IPS-20b (cell line): ENCODE data around the gene BTN3A1.

Source experiments
- H3K27ac ChIP-seq: one replicate; pipeline ENCODE4 v1.5.1; 2013; ENCODE audit warnings: low read length
- H3K27me3 ChIP-seq: 2 replicates; pipeline ENCODE4 v1.6.1; 2013; ENCODE audit warnings: mild to moderate bottlenecking, low read length, inconsistent platforms; ENCODE audit not compliant: insufficient read depth
- H3K36me3 ChIP-seq: 2 replicates; pipeline ENCODE4 v1.6.1; 2013; ENCODE audit warnings: low read depth, mild to moderate bottlenecking, inconsistent platforms, low read length, moderate library complexity; ENCODE audit not compliant: insufficient read depth
- H3K4me1 ChIP-seq: 2 replicates; pipeline ENCODE4 v1.6.1; 2013; ENCODE audit warnings: mild to moderate bottlenecking, control low read depth, inconsistent platforms, low read length, moderate library complexity; ENCODE audit not compliant: insufficient read depth
- H3K4me3 ChIP-seq: 2 replicates; pipeline ENCODE4 v1.5.1; 2013; ENCODE audit warnings: mild to moderate bottlenecking, low read length, inconsistent platforms
- H3K9ac ChIP-seq: 2 replicates; pipeline ENCODE4 v1.6.1; 2013; ENCODE audit warnings: low read depth, mild to moderate bottlenecking, inconsistent platforms, low read length, moderate library complexity
- H3K9me3 ChIP-seq: 2 replicates; pipeline ENCODE4 v1.6.1; 2013; ENCODE audit warnings: mild to moderate bottlenecking, low read depth, low read length, inconsistent platforms; ENCODE audit not compliant: insufficient read depth

BTN3A1 gene

GRCh38 chr6:26382121-26382520 is 20.0 kb upstream of the BTN3A1 start:
- no peak overlapping the region for H3K4me3 ChIP-seq
- no peaks in the 10 kb centered on the region for H3K27me3 ChIP-seq
- no peak overlapping the region for H3K27ac ChIP-seq
- H3K9me3 ChIP-seq: no peaks in the 10 kb centered on the region
- no peaks in the 10 kb centered on the region for H3K36me3 ChIP-seq
- peaks cover 6% of the 10 kb centered on the region; the same call in 1 of the 2 replicates for H3K4me1 ChIP-seq
- H3K9ac ChIP-seq: no peak overlapping the region

GRCh38 chr6:26383624-26384417 is 18.3 kb upstream of the BTN3A1 start:
- H3K27ac ChIP-seq: no peak overlapping the region
- peak overlapping the region; percentile 81 for H3K4me3 ChIP-seq
- no peaks in the 10 kb centered on the region for H3K27me3 ChIP-seq
- H3K36me3 ChIP-seq: no peaks in the 10 kb centered on the region; the same call in 1 of the 2 replicates
- peak overlapping the region; percentile 70; the same call in 1 of the 2 replicates for H3K9ac ChIP-seq
- H3K4me1 ChIP-seq: peaks cover 11% of the 10 kb centered on the region; the same call in 1 of the 2 replicates
- no peaks in the 10 kb centered on the region for H3K9me3 ChIP-seq

GRCh38 chr6:26385734-26386125 is 16.3 kb upstream of the BTN3A1 start:
- H3K9me3 ChIP-seq: no peaks in the 10 kb centered on the region
- no peak overlapping the region for H3K9ac ChIP-seq
- H3K4me3 ChIP-seq: no peak overlapping the region
- H3K27ac ChIP-seq: no peak overlapping the region
- H3K36me3 ChIP-seq: peaks cover 9% of the 10 kb centered on the region
- H3K4me1 ChIP-seq: peaks cover 11% of the 10 kb centered on the region; the same call in 1 of the 2 replicates
- no peaks in the 10 kb centered on the region for H3K27me3 ChIP-seq

GRCh38 chr6:26387565-26387964 is 14.5 kb upstream of the BTN3A1 start:
- no peak overlapping the region for H3K4me3 ChIP-seq
- H3K36me3 ChIP-seq: peaks cover 20% of the 10 kb centered on the region
- no peaks in the 10 kb centered on the region for H3K9me3 ChIP-seq
- H3K4me1 ChIP-seq: peaks cover 11% of the 10 kb centered on the region; the same call in 1 of the 2 replicates
- no peak overlapping the region for H3K9ac ChIP-seq
- no peaks in the 10 kb centered on the region for H3K27me3 ChIP-seq
- H3K27ac ChIP-seq: no peak overlapping the region

- H3K9ac ChIP-seq: no peak overlapping the region
- H3K27ac ChIP-seq: no peak overlapping the region
- H3K4me1 ChIP-seq: peaks cover 11% of the 10 kb centered on the region; the same call in 1 of the 2 replicates
- no peaks in the 10 kb centered on the region for H3K27me3 ChIP-seq
- H3K36me3 ChIP-seq: peaks cover 20% of the 10 kb centered on the region
- H3K4me3 ChIP-seq: no peak overlapping the region
- H3K9me3 ChIP-seq: no peaks in the 10 kb centered on the region
These were observed 14.1 kb upstream of the BTN3A1 start for GRCh38 chr6:26388014-26388413.

GRCh38 chr6:26388441-26388840 is 13.6 kb upstream of the BTN3A1 start:
- H3K9ac ChIP-seq: no peak overlapping the region
- H3K27me3 ChIP-seq: no peaks in the 10 kb centered on the region
- H3K27ac ChIP-seq: no peak overlapping the region
- peaks cover 20% of the 10 kb centered on the region for H3K36me3 ChIP-seq
- H3K9me3 ChIP-seq: no peaks in the 10 kb centered on the region
- H3K4me1 ChIP-seq: peaks cover 11% of the 10 kb centered on the region; the same call in 1 of the 2 replicates
- no peak overlapping the region for H3K4me3 ChIP-seq

- H3K9me3 ChIP-seq: no peaks in the 10 kb centered on the region
- H3K27ac ChIP-seq: no peak overlapping the region
- no peak overlapping the region for H3K4me3 ChIP-seq
- peaks cover 20% of the 10 kb centered on the region for H3K36me3 ChIP-seq
- H3K4me1 ChIP-seq: peaks cover 11% of the 10 kb centered on the region; the same call in 1 of the 2 replicates
- H3K27me3 ChIP-seq: no peaks in the 10 kb centered on the region
- no peak overlapping the region for H3K9ac ChIP-seq
These were observed 12.7 kb upstream of the BTN3A1 start for GRCh38 chr6:26389349-26389894.

- H3K4me3 ChIP-seq: no peak overlapping the region
- H3K9me3 ChIP-seq: no peaks in the 10 kb centered on the region
These were observed 11.5 kb upstream of the BTN3A1 start for GRCh38 chr6:26390531-26390930.

GRCh38 chr6:26392932-26393636 is 9.0 kb upstream of the BTN3A1 start:
- Histone ChIP-seq H3K9ac (no peak overlapping the region), H3K4me3 (no peak overlapping the region), H3K36me3 (peaks cover 20% of the 10 kb centered on the region)

More at GRCh38 chr6:26390531-26390930, 11.5 kb upstream of the BTN3A1 start:
- Histone ChIP-seq H3K27me3 (no peaks in the 10 kb centered on the region), H3K4me1 (peaks cover 11% of the 10 kb centered on the region; the same call in 1 of the 2 replicates), H3K27ac (no peak overlapping the region), H3K9ac (no peak overlapping the region), H3K36me3 (peaks cover 20% of the 10 kb centered on the region)

GRCh38 chr6:26394289-26394688 is 7.8 kb upstream of the BTN3A1 start:
- H3K9ac ChIP-seq: no peak overlapping the region
- no peak overlapping the region for H3K27ac ChIP-seq
- H3K27me3 ChIP-seq: no peaks in the 10 kb centered on the region
- peaks cover 20% of the 10 kb centered on the region for H3K36me3 ChIP-seq
- no peaks in the 10 kb centered on the region for H3K4me1 ChIP-seq
- H3K9me3 ChIP-seq: no peaks in the 10 kb centered on the region
- H3K4me3 ChIP-seq: no peak overlapping the region

More at GRCh38 chr6:26392932-26393636, 9.0 kb upstream of the BTN3A1 start:
- no peaks in the 10 kb centered on the region for H3K4me1 ChIP-seq
- H3K9me3 ChIP-seq: no peaks in the 10 kb centered on the region
- no peak overlapping the region for H3K27ac ChIP-seq
- no peaks in the 10 kb centered on the region for H3K27me3 ChIP-seq

- Histone ChIP-seq H3K9me3 (no peaks in the 10 kb centered on the region), H3K27ac (no peak overlapping the region), H3K27me3 (no peaks in the 10 kb centered on the region), H3K9ac (no peak overlapping the region), H3K36me3 (no peaks in the 10 kb centered on the region), H3K4me1 (no peaks in the 10 kb centered on the region), H3K4me3 (no peak overlapping the region)
These were observed 3.5 kb upstream of the BTN3A1 start for GRCh38 chr6:26398555-26398954.
